ENCODE measurements around the gene DPP6. TPM values are rescaled to one million over a fixed set of nuclear protein-coding genes. Genes with fewer than 3 reads are reported as not detected.

Gene DPP6
- total and polyA plus RNA-seq, 8 donors = 0.29 to 1.2 (median 0.57) TPM

DNA sequence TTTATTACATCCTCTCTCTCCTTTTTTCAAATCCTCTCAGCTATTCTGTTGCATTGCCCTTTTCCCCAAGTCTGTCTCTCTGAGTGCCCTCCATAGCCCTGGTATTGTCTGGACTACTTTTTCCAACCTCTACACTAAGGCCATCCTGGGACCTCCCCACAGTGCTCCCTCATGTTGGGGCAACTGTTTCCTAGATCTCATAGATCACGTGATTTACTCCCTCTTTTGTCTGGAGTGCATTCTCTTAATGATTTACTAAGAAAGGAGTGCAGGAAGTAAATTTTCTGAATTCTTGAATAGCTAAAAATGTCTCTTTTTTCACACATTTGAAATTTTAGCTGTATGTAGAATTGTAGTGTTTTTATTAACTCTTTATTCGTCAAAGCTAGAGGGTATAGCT, 733.7 kb downstream of the DPP6 start:
- Histone ChIP-seq H3K27ac (no peak overlapping the region), H3K27me3 (no peaks in the 10 kb centered on the region), H3K4me1 (no peaks in the 10 kb centered on the region), H3K36me3 (no peaks in the 10 kb centered on the region), H3K9me3 (peaks cover 0 to 21% of the 10 kb centered on the region in 2 donors), H3K4me3 (no peak overlapping the region)
- DNase-seq (no peak), ATAC-seq (no peak)
- intact Hi-C loops (cut with DNase I) = no loop called here
- TF ChIP-seq, protein P1, sequence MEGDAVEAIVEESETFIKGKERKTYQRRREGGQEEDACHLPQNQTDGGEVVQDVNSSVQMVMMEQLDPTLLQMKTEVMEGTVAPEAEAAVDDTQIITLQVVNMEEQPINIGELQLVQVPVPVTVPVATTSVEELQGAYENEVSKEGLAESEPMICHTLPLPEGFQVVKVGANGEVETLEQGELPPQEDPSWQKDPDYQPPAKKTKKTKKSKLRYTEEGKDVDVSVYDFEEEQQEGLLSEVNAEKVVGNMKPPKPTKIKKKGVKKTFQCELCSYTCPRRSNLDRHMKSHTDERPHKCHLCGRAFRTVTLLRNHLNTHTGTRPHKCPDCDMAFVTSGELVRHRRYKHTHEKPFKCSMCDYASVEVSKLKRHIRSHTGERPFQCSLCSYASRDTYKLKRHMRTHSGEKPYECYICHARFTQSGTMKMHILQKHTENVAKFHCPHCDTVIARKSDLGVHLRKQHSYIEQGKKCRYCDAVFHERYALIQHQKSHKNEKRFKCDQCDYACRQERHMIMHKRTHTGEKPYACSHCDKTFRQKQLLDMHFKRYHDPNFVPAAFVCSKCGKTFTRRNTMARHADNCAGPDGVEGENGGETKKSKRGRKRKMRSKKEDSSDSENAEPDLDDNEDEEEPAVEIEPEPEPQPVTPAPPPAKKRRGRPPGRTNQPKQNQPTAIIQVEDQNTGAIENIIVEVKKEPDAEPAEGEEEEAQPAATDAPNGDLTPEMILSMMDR (IDR thresholded peaks at IDR 0.05) = no peak

DNA sequence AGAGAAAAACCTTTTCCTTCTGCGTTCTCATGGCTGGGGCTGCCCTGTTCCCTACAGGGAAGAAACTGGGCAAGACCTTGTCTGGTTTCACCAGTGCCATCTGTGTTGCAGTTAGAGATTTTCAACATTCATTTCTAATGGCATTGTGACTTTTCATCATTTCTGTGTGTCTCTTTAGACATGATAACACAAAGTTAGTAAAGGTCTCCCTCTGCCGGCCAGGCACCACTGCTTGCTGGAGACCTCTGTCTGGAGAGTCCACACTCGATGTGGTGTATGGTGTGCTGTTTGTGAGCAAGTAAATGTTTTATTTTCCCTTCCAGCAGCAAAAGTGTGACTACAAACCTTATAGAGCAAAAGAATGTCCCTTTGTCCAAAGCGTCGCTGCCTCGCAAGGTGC, 737.2 kb downstream of the DPP6 start:
- Histone ChIP-seq H3K9me3 (peaks cover 0 to 17% of the 10 kb centered on the region in 2 donors), H3K27ac (no peak overlapping the region), H3K4me1 (peaks cover 0 to 3% of the 10 kb centered on the region in 2 donors), H3K4me3 (no peak overlapping the region), H3K27me3 (peaks cover 0 to 23% of the 10 kb centered on the region in 2 donors), H3K36me3 (no peaks in the 10 kb centered on the region)
- ATAC-seq = no peak
- intact Hi-C loops (cut with DNase I) = no loop called here
- peak in 1 of 4 donors; percentile 46 for DNase-seq
- TF ChIP-seq, protein P1 (IDR thresholded peaks at IDR 0.05) = peak in 1 of 2 donors; percentile 23

DNA sequence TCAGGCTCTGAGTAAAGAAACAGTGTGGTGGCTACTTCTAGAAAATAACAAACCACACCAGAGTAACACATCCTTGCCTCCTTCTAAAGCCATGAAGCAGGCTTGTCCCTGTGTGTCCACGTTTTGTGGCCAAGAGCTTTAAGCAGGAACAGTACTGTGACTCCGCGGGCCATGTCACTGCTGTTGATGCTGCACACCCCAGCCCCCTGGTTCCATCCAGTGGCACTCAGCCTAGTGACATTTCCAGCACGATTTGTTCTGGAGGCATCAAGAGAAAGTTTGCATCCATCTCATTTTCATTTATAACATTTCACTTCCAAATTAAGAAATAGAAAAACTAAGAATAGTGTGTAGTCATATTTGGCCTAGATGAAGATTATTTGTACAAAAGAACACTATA, 739.4 kb downstream of the DPP6 start:
- H3K4me3 ChIP-seq = no peak overlapping the region
- H3K27ac ChIP-seq = no peak overlapping the region
- H3K27me3 ChIP-seq = peaks cover 0 to 39% of the 10 kb centered on the region in 2 donors
- no peak for DNase-seq
- peaks cover 0 to 4% of the 10 kb centered on the region in 2 donors for H3K4me1 ChIP-seq
- intact Hi-C loops (cut with DNase I) = no loop called here
- no peaks in the 10 kb centered on the region for H3K36me3 ChIP-seq
- TF ChIP-seq, protein P1 (IDR thresholded peaks at IDR 0.05) = no peak
- ATAC-seq = no peak
- H3K9me3 ChIP-seq = peaks cover 0 to under 1% of the 10 kb centered on the region in 2 donors

DNA sequence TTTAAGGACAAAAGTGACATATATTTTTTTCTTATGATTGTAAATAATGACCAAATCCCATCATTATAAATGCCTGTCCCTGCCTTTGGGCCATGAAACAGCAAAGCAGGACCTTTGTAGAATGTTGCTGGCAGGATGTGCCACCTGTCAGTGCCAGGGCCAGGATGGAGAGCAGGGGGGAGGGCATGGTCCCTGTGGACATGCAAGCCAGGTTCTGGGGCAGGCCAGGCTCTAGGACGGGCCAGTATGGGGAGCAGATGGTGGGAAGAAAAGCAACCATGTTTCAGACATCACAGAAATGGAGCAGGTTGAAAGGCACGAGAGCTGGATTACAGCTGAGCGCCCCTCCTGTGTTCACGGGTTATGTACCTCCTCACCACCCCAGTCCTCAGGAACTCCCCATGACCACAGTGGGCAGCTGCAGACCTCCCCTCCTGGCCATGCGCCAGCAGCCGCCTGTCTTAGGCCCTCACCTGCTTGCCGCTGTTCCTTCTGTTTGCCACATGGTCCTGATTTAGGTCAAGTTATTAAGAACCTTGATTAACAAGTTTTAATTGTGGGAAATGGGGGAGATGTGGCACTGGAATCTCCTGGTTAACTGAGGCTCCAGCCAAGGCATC, 740.3 kb downstream of the DPP6 start:
- TF ChIP-seq, protein P1 (IDR thresholded peaks at IDR 0.05) = no peak
- no peak overlapping the region for H3K4me3 ChIP-seq
- peaks cover 0 to 4% of the 10 kb centered on the region in 2 donors for H3K4me1 ChIP-seq
- no peaks in the 10 kb centered on the region for H3K9me3 ChIP-seq
- ATAC-seq (no peak), DNase-seq (no peak)
- intact Hi-C loops (cut with DNase I) = no loop called here
- no peak overlapping the region for H3K27ac ChIP-seq
- peaks cover 0 to 39% of the 10 kb centered on the region in 2 donors for H3K27me3 ChIP-seq
- H3K36me3 ChIP-seq = no peaks in the 10 kb centered on the region

- H3K9me3 ChIP-seq = no peaks in the 10 kb centered on the region
- no peak overlapping the region for H3K4me3 ChIP-seq
- no peaks in the 10 kb centered on the region for H3K36me3 ChIP-seq
- intact Hi-C loops (cut with DNase I) = no loop called here
- H3K27me3 ChIP-seq = peaks cover 0 to 39% of the 10 kb centered on the region in 2 donors
- ATAC-seq (peak; percentile 93), DNase-seq (peak in 2 of 4 donors; percentile 11 to 37)
- no peak overlapping the region for H3K27ac ChIP-seq
- peaks cover 0 to 4% of the 10 kb centered on the region in 2 donors for H3K4me1 ChIP-seq
- TF ChIP-seq, protein P1 (IDR thresholded peaks at IDR 0.05) = peak; percentile 38 to 41
Measured at GRCh38 chr7:154794147-154794780, 742.1 kb downstream of the DPP6 start.

All from left lung (tissue), 10 donors.